Loucy (cell line): Measurements from ENCODE around the gene SAAL1.

ENCODE experiments used
- H2AFZ ChIP-seq: fragments of 200-600 bp; sonication (generic); 2 replicates; pipeline ENCODE4 v1.6.0; 2016; ENCODE audit warnings: antibody characterized with exemption, mild to moderate bottlenecking, low read length, moderate library complexity
- H3F3A ChIP-seq: fragments of 200-600 bp; 2 replicates; pipeline ENCODE4 v1.6.0; 2016; ENCODE audit warnings: antibody characterized with exemption, low read depth, mild to moderate bottlenecking
- H3K27me3 ChIP-seq: fragments of 200-600 bp; sonication (generic); 2 replicates; pipeline ENCODE4 v1.6.1; 2014; ENCODE audit warnings: low read length, mild to moderate bottlenecking; ENCODE audit not compliant: insufficient read depth, poor library complexity, severe bottlenecking
- H3K36me3 ChIP-seq: fragments of 200-600 bp; sonication (generic); 2 replicates; pipeline ENCODE4 v1.6.1; 2016; ENCODE audit warnings: low read length; ENCODE audit not compliant: insufficient read depth
- H3K4me1 ChIP-seq: fragments of 200-600 bp; sonication (generic); 2 replicates; pipeline ENCODE4 v1.5.1; 2014; ENCODE audit warnings: low read length, mild to moderate bottlenecking; ENCODE audit not compliant: insufficient read depth, poor library complexity, severe bottlenecking
- H3K4me2 ChIP-seq: fragments of 200-600 bp; sonication (generic); 2 replicates; pipeline ENCODE4 v1.6.0; 2014; ENCODE audit warnings: antibody characterized with exemption, low read length, low read depth, mild to moderate bottlenecking; ENCODE audit not compliant: poor library complexity, severe bottlenecking
- H3K4me3 ChIP-seq: fragments of 200-600 bp; sonication (generic); 2 replicates; pipeline ENCODE4 v1.5.1; 2014; ENCODE audit warnings: low read length, mild to moderate bottlenecking, mixed read lengths; ENCODE audit not compliant: poor library complexity, severe bottlenecking
- H3K79me2 ChIP-seq: fragments of 200-600 bp; sonication (generic); 2 replicates; pipeline ENCODE4 v1.6.1; 2014; ENCODE audit warnings: low read length; ENCODE audit not compliant: insufficient read depth
- H3K9ac ChIP-seq: fragments of 200-600 bp; sonication (generic); 2 replicates; pipeline ENCODE4 v1.6.0; 2014; ENCODE audit warnings: mild to moderate bottlenecking, low read depth, low read length, moderate library complexity; ENCODE audit not compliant: poor library complexity, severe bottlenecking
- H3K9me2 ChIP-seq: fragments of 200-600 bp; sonication (generic); replicated peaks from 2 replicates; pipeline ENCODE4 v1.6.1; 2016; ENCODE audit warnings: low read depth, low read length, mixed read lengths
- H3K9me3 ChIP-seq: fragments of 200-600 bp; sonication (generic); 2 replicates; pipeline ENCODE4 v1.6.1; 2014; ENCODE audit warnings: mild to moderate bottlenecking, antibody characterized with exemption, low read length, low read depth; ENCODE audit not compliant: insufficient read depth
- H4K20me1 ChIP-seq: fragments of 200-600 bp; sonication (generic); 2 replicates; pipeline ENCODE4 v1.6.0; 2014; ENCODE audit warnings: antibody characterized with exemption, low read length, mild to moderate bottlenecking; ENCODE audit not compliant: insufficient read depth, poor library complexity, severe bottlenecking
- CTCF ChIP-seq: fragments of 200-600 bp; sonication (generic); conservative IDR thresholded peaks from 2 replicates; pipeline ENCODE4 v1.5.1; 2014; ENCODE audit warnings: mild to moderate bottlenecking, antibody characterized with exemption, low read length
- EZH2phosphoT487 ChIP-seq: fragments of 200-600 bp; IDR thresholded peaks from 2 replicates; pipeline ENCODE4 v1.6.1; 2018; ENCODE audit warnings: antibody characterized with exemption, mild to moderate bottlenecking, moderate library complexity, borderline replicate concordance

The SAAL1 gene

GRCh38 chr11:18063862-18064434, 41.9 kb downstream of the SAAL1 start:
- no peak overlapping the region for H3K9ac ChIP-seq
- H3F3A ChIP-seq: no peaks in the 10 kb centered on the region
- no peak overlapping the region for H3K4me3 ChIP-seq
- H3K36me3 ChIP-seq: no peaks in the 10 kb centered on the region
- no peaks in the 10 kb centered on the region for H4K20me1 ChIP-seq
- H3K27me3 ChIP-seq: no peaks in the 10 kb centered on the region
- no peaks in the 10 kb centered on the region for H3K4me1 ChIP-seq
- H3K4me2 ChIP-seq: no peak overlapping the region
- TF ChIP-seq CTCF (no peak), EZH2phosphoT487 (no peak)
- H3K79me2 ChIP-seq: no peaks in the 10 kb centered on the region
- H2AFZ ChIP-seq: no peak overlapping the region
- H3K9me3 ChIP-seq: no peaks in the 10 kb centered on the region
- H3K9me2 ChIP-seq: no peaks in the 10 kb centered on the region

GRCh38 chr11:18063125-18063524, 42.8 kb downstream of the SAAL1 start:
- no peak for TF ChIP-seq CTCF
- no peak for TF ChIP-seq EZH2phosphoT487
- Histone ChIP-seq H3K4me3 (no peak overlapping the region), H4K20me1 (no peaks in the 10 kb centered on the region), H3K4me1 (no peaks in the 10 kb centered on the region), H3K4me2 (no peak overlapping the region), H3K27me3 (no peaks in the 10 kb centered on the region), H3K9me3 (no peaks in the 10 kb centered on the region), H3K79me2 (no peaks in the 10 kb centered on the region), H3F3A (no peaks in the 10 kb centered on the region), H3K9ac (no peak overlapping the region), H2AFZ (no peak overlapping the region), H3K9me2 (no peaks in the 10 kb centered on the region), H3K36me3 (no peaks in the 10 kb centered on the region)

- Histone ChIP-seq H4K20me1 (no peaks in the 10 kb centered on the region), H3K4me1 (no peaks in the 10 kb centered on the region), H3K4me3 (no peak overlapping the region), H3K9me3 (no peaks in the 10 kb centered on the region), H3K36me3 (no peaks in the 10 kb centered on the region), H3K27me3 (no peaks in the 10 kb centered on the region), H3K79me2 (no peaks in the 10 kb centered on the region), H3K9me2 (no peaks in the 10 kb centered on the region), H3K4me2 (no peak overlapping the region), H3F3A (no peaks in the 10 kb centered on the region), H3K9ac (no peak overlapping the region), H2AFZ (no peak overlapping the region)
- TF ChIP-seq CTCF (no peak), EZH2phosphoT487 (no peak)
Measured at GRCh38 chr11:18061351-18061750, 44.5 kb downstream of the SAAL1 start.
